ENCODE data around the gene IRAK2. TPM values are rescaled to one million over a fixed set of nuclear protein-coding genes. Genes with fewer than 3 reads are reported as not detected.
A peak's percentile ranks its signal among the peaks of the same experiment; 100 is the strongest.
"Not testable (repeated sequence)": the region's sequence is repeated elsewhere in the genome, so short reads cannot be mapped to it uniquely, and the experiment has no call there.

The IRAK2 gene
- total and polyA plus RNA-seq, 10 donors = 1.4 to 11.8 (median 7.9) TPM

DNA sequence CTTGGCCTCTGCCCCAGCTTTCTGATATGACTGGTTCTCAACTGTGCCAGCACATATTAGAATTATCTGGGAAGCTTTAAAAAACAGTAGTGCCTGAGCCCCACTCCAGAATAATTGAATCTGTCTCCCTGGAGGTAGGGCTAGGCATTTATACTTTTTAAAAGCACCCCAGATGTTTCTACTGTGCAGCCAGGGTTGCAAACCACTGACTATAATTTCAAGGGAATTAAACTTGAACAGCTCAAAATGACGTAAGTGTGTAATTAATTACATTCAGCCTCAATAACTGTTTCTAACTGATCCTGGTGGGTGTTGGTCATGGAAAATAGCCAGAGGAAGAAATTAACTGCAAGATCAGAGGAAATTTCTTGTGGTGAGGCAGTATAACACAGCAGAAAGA lies 4.4 kb upstream of the IRAK2 start:
- Histone ChIP-seq H3K9me3 (no peaks in the 10 kb centered on the region), H3K36me3 (peaks cover 0 to 6% (median 0%) of the 10 kb centered on the region in 6 donors), H3K4me1 (peaks cover 0 to 36% (median 15%) of the 10 kb centered on the region in 6 donors), H3K27me3 (replicated peaks in 1 of 7) (no peaks in the 10 kb centered on the region), H3K4me3 (no peak overlapping the region), H3K27ac (no peak overlapping the region)
- no peak for DNase-seq
- WGBS, 5 donors = 58 to 79% (median 67%) methylated on average over 1 of the region's 1 CpG
- intact Hi-C loops (cut with DNase I; ENCODE audit: low total_unique reads) = loop anchor here (10.0 kb wide), 1 partner anchor 64 kb away; no protein-coding TSS in a partner anchor
- TF ChIP-seq POLR2AphosphoS5 (IDR thresholded peaks at IDR 0.05) = no peak

DNA sequence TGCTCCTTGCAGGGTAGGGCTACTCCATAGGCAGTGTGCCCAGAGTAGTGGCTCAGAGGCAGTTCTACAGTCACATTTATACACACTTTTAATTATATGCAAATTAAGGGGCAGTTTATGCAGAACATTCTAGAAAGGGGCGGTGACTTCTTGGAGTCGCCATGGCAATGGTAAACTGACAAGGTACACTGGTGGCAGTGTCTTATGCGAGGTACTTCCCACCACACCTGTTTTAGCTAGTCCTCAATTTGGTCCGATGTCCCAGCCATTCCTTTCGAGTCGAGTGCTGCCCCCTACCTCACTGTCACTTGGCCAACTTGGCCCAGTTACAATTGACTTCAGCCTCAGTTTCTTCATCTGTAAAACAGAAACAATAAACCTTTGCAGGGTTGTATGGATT lies 3.8 kb upstream of the IRAK2 start:
- Histone ChIP-seq H3K27me3 (replicated peaks in 1 of 7) (no peaks in the 10 kb centered on the region), H3K4me3 (no peak overlapping the region), H3K36me3 (peaks cover 0 to 2% (median 0%) of the 10 kb centered on the region in 6 donors), H3K9me3 (no peaks in the 10 kb centered on the region), H3K27ac (no peak overlapping the region), H3K4me1 (peaks cover 2 to 41% (median 21%) of the 10 kb centered on the region in 6 donors)
- TF ChIP-seq, protein P1, sequence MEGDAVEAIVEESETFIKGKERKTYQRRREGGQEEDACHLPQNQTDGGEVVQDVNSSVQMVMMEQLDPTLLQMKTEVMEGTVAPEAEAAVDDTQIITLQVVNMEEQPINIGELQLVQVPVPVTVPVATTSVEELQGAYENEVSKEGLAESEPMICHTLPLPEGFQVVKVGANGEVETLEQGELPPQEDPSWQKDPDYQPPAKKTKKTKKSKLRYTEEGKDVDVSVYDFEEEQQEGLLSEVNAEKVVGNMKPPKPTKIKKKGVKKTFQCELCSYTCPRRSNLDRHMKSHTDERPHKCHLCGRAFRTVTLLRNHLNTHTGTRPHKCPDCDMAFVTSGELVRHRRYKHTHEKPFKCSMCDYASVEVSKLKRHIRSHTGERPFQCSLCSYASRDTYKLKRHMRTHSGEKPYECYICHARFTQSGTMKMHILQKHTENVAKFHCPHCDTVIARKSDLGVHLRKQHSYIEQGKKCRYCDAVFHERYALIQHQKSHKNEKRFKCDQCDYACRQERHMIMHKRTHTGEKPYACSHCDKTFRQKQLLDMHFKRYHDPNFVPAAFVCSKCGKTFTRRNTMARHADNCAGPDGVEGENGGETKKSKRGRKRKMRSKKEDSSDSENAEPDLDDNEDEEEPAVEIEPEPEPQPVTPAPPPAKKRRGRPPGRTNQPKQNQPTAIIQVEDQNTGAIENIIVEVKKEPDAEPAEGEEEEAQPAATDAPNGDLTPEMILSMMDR (IDR thresholded peaks at IDR 0.05 in 8 of 11, conservative IDR thresholded peaks at IDR 0.05 in 3 of 11) = no peak
- no peak for TF ChIP-seq POLR2A (IDR thresholded peaks at IDR 0.05)
- TF ChIP-seq POLR2AphosphoS5 (IDR thresholded peaks at IDR 0.05) = no peak
- DNase-seq = no peak
- intact Hi-C loops (cut with DNase I; ENCODE audit: low total_unique reads) = loop anchor here (10.0 kb wide), 1 partner anchor 64 kb away; no protein-coding TSS in a partner anchor
- WGBS, 5 donors = 77 to 91% (median 83%) methylated on average over 6 of the region's 6 CpGs

DNA sequence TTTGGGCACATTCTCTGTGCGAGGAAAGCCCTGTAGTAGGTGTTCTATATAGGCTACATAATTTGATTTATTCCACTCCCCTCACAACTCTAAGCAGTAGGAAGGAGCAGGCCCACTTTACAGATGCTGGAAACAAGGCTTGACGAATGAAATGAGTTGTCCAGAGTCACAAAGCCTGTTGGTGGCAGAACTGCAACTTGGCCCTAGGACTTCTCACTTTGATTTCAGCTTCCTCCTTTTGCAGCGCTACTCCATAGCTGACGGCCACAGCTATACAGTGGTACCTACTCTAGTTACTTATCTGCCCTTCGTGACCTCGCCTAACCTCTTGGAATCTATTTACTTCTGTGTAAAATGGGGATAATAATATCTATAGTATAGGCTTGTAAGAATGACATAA lies 2.5 kb upstream of the IRAK2 start:
- 58 to 75% (median 72%) methylated on average over 6 of the region's 6 CpGs for WGBS, 5 donors

DNA sequence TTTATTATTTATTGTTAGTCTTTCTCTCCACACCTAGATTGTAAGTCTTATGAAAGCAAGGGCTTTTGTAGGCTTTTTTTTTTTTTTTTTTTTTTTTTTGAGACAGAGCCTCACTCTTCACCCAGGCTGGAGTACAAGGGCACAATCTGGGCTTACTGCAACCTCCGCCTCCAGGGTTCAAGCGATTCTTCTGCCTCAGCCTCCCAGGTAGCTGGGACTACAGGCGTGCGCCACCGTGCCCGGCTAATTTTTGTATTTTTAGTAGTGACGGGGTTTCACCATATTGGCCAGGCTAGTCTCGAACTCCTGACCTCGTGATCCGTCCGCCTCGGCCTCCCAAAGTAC lies 546 bp upstream of the IRAK2 start:
- intact Hi-C loops (cut with DNase I; ENCODE audit: low total_unique reads) = loop anchor here (10.0 kb wide), 1 partner anchor 61 kb away; no protein-coding TSS in a partner anchor
- DNase-seq; H3K27me3 ChIP-seq (replicated peaks in 1 of 7): not testable (repeated sequence)
- peaks cover 3 to 69% (median 33%) of the 10 kb centered on the region in 6 donors for H3K4me1 ChIP-seq
- H3K27ac ChIP-seq = peak overlapping the region in 4 of 8 donors; percentile 63 to 92 (median 88)
- H3K4me3 ChIP-seq = peak overlapping the region in 7 of 8 donors; percentile 81 to 92 (median 83)
- WGBS, 5 donors = 66 to 76% (median 70%) methylated on average over 12 of the region's 12 CpGs
- peaks cover 0 to 12% (median 0%) of the 10 kb centered on the region in 6 donors for H3K36me3 ChIP-seq
- peaks cover 0 to 11% (median 9%) of the 10 kb centered on the region in 8 donors for H3K9me3 ChIP-seq

More for the DNA sequence above, 2.5 kb upstream of the IRAK2 start:
- Histone ChIP-seq H3K4me1 (peaks cover 3 to 54% (median 26%) of the 10 kb centered on the region in 6 donors), H3K4me3 (no peak overlapping the region), H3K27me3 (replicated peaks in 1 of 7) (no peaks in the 10 kb centered on the region), H3K36me3 (no peaks in the 10 kb centered on the region), H3K9me3 (no peaks in the 10 kb centered on the region), H3K27ac (no peak overlapping the region)
- intact Hi-C loops (cut with DNase I; ENCODE audit: low total_unique reads) = loop anchor here (10.0 kb wide), 1 partner anchor 63 kb away; no protein-coding TSS in a partner anchor
- TF ChIP-seq, protein P1 (IDR thresholded peaks at IDR 0.05 in 8 of 11, conservative IDR thresholded peaks at IDR 0.05 in 3 of 11) = no peak
- TF ChIP-seq POLR2AphosphoS5 (IDR thresholded peaks at IDR 0.05) (no peak), POLR2A (IDR thresholded peaks at IDR 0.05) (no peak)
- no peak for DNase-seq

DNA sequence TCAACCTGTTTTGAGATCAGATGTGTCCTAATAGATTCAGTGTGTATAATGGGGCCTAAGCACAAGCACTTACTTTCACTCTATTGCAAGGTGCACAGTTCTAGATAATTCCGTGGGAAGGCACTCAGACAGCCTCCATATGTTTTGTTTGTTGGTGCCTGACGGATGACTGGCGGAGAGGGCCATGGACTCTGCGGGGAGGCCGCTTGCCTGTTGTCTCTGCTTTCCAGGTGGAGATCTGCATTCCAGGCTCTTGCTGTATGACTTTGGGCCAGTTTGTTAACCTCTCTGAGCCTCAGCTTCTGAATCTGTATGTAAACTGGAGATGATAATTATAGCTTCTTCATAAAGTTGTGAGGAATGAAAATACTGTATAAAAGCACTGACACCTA lies 1.5 kb downstream of the IRAK2 start:
- Histone ChIP-seq H3K9me3 (peaks cover 0 to 15% (median 12%) of the 10 kb centered on the region in 8 donors), H3K36me3 (peaks cover 0 to 12% (median 0%) of the 10 kb centered on the region in 6 donors), H3K27ac (no peak overlapping the region), H3K4me1 (peaks cover 3 to 90% (median 44%) of the 10 kb centered on the region in 6 donors), H3K27me3 (replicated peaks in 1 of 7) (no peaks in the 10 kb centered on the region), H3K4me3 (peak overlapping the region in 1 of 8 donors; percentile 81)
- no peak for TF ChIP-seq POLR2AphosphoS5 (IDR thresholded peaks at IDR 0.05)
- TF ChIP-seq POLR2A (IDR thresholded peaks at IDR 0.05) = no peak
- TF ChIP-seq, protein P1 (IDR thresholded peaks at IDR 0.05 in 8 of 11, conservative IDR thresholded peaks at IDR 0.05 in 3 of 11) = no peak
- intact Hi-C loops (cut with DNase I; ENCODE audit: low total_unique reads) = loop anchor here (10.0 kb wide), 1 partner anchor 59 kb away; no protein-coding TSS in a partner anchor
- DNase-seq = no peak
- whole genome bisulfite sequencing, 5 donors = 93 to 98% (median 97%) methylated on average over 5 of the region's 5 CpGs
